ENCODE measurements around the gene LGR6. TPM values are rescaled to one million over a fixed set of nuclear protein-coding genes. Genes with fewer than 3 reads are reported as not detected.

The LGR6 gene
- total RNA-seq, 1 experiment from 2014 or later = 1.0 TPM

- Histone ChIP-seq H4K91ac (ENCODE audit: insufficient read length, low read depth, low read length) (no peak overlapping the region), H3K79me1 (ENCODE audit: insufficient read depth, low read depth, low read length, poor library complexity, severe bottlenecking) (peaks cover 5% of the 10 kb centered on the region), H3K4ac (ENCODE audit: low read depth, low read length) (no peak overlapping the region), H4K8ac (replicated peaks; ENCODE audit: insufficient read length, low read depth, low read length) (no peak overlapping the region), H3K4me2 (ENCODE audit: insufficient read depth, insufficient read length, low read length) (no peak overlapping the region), H2BK120ac (ENCODE audit: low read depth, low read length, poor library complexity, severe bottlenecking) (no peak overlapping the region), H3T11ph (ENCODE audit: low read length) (no peak overlapping the region), H3K23me2 (ENCODE audit: insufficient read length, low read depth, low read length, poor library complexity, severe bottlenecking) (no peaks in the 10 kb centered on the region), H2AFZ (ENCODE audit: low read length) (no peak overlapping the region), H3K27me3 (ENCODE audit: insufficient read depth, low read length) (no peaks in the 10 kb centered on the region; the same call in 1 of the 2 replicates), H2BK20ac (ENCODE audit: low read depth, low read length, poor library complexity, severe bottlenecking) (no peak overlapping the region), H3K9me3 (ENCODE audit: control insufficient read depth, low read depth, low read length) (no peaks in the 10 kb centered on the region), H2AK5ac (ENCODE audit: insufficient read length, low read length) (no peak overlapping the region), H3K56ac (ENCODE audit: insufficient read length, low read depth, low read length) (no peak overlapping the region), H3K14ac (ENCODE audit: insufficient read depth, low read length) (no peak overlapping the region), H3K9ac (ENCODE audit: extremely low read depth, insufficient read length, low read length) (no peak overlapping the region), H3K27ac (ENCODE audit: insufficient read length, low read depth, low read length) (no peak overlapping the region), H2BK12ac (ENCODE audit: insufficient read length, low read depth, low read length) (no peak overlapping the region), H2BK15ac (ENCODE audit: low read depth, low read length) (no peak overlapping the region), H3K23ac (ENCODE audit: insufficient read length, low read depth, low read length) (no peak overlapping the region), H3K79me2 (ENCODE audit: insufficient read depth, low read length) (no peaks in the 10 kb centered on the region; the same call in 1 of the 2 replicates), H4K5ac (ENCODE audit: insufficient read length, low read depth, low read length) (no peak overlapping the region), H3K18ac (ENCODE audit: insufficient read length, low read depth, low read length) (no peak overlapping the region), H2BK5ac (ENCODE audit: insufficient read length, low read length) (no peak overlapping the region), H4K20me1 (ENCODE audit: control insufficient read depth, insufficient read depth, insufficient read length) (no peaks in the 10 kb centered on the region), H3K4me1 (ENCODE audit: insufficient read depth, low read length) (no peaks in the 10 kb centered on the region)
- H3K36me3 Mint-ChIP-seq (ENCODE audit: insufficient read depth in 1 of 3, low read depth in 3 of 3) = peaks cover 27 to 59% (median 57%) of the 10 kb centered on the region in 3 experiments; a peak in 6 of 7 replicates
- H3K27me3 Mint-ChIP-seq (ENCODE audit: low read depth) = no peaks in the 10 kb centered on the region
- DNase-seq = no peak
- H3K4me1 Mint-ChIP-seq = peaks cover 3 to 7% of the 10 kb centered on the region in 2 experiments
- no peaks in the 10 kb centered on the region for H3K9me3 Mint-ChIP-seq
- TF ChIP-seq, protein P1, sequence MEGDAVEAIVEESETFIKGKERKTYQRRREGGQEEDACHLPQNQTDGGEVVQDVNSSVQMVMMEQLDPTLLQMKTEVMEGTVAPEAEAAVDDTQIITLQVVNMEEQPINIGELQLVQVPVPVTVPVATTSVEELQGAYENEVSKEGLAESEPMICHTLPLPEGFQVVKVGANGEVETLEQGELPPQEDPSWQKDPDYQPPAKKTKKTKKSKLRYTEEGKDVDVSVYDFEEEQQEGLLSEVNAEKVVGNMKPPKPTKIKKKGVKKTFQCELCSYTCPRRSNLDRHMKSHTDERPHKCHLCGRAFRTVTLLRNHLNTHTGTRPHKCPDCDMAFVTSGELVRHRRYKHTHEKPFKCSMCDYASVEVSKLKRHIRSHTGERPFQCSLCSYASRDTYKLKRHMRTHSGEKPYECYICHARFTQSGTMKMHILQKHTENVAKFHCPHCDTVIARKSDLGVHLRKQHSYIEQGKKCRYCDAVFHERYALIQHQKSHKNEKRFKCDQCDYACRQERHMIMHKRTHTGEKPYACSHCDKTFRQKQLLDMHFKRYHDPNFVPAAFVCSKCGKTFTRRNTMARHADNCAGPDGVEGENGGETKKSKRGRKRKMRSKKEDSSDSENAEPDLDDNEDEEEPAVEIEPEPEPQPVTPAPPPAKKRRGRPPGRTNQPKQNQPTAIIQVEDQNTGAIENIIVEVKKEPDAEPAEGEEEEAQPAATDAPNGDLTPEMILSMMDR (conservative IDR thresholded peaks at IDR 0.05) = no peak
- no CpG with 5 or more reads among the region's 4 CpGs for WGBS (ENCODE audit: extremely low coverage, insufficient read length, low lambda C conversion rate)
- H3K27ac Mint-ChIP-seq = no peak overlapping the region
- no peak overlapping the region for H3K4me3 Mint-ChIP-seq
These were observed 140.3 kb downstream of the LGR6 start for GRCh38 chr1:202333861-202334260.

All from H9 (cell line).